Measurements from ENCODE around the gene FBF1. TPM values are rescaled to one million over a fixed set of nuclear protein-coding genes. Genes with fewer than 3 reads are reported as not detected.

FBF1 gene
- total and polyA plus RNA-seq, 2 of the 8 experiments (the other 6 are each of a cell fraction or from before 2014, with no cell fraction given): 8.1 to 13.1 TPM

- Histone ChIP-seq H2BK5ac (ENCODE audit: low read depth, low read length) (no peak overlapping the region), H3K14ac (ENCODE audit: insufficient read length) (no peak overlapping the region), H2BK15ac (ENCODE audit: low read length) (no peak overlapping the region), H3K79me1 (ENCODE audit: low read depth, low read length) (0 out of 2 replicates have a peak, but pooled peaks cover 6% of the 10 kb centered on the region), H3K4me2 (ENCODE audit: insufficient read depth in 1 of 2, low read depth in 2 of 2, low read length in 2 of 2) (no peak overlapping the region), H4K20me1 (replicated peaks in 1 of 2; ENCODE audit: control insufficient read depth in 1 of 2, insufficient read depth in 2 of 2, low read length in 2 of 2) (no peaks in the 10 kb centered on the region), H3K18ac (ENCODE audit: extremely low read depth, low read length) (no peak overlapping the region), H2BK12ac (ENCODE audit: low read depth, low read length) (no peak overlapping the region), H3K56ac (replicated peaks; ENCODE audit: insufficient read length, low read depth, low read length) (no peak overlapping the region), H3K23me2 (ENCODE audit: low read depth, low read length) (peaks cover 8% of the 10 kb centered on the region; the same call in 1 of the 2 replicates), H4K5ac (ENCODE audit: insufficient read length, low read depth, low read length) (no peak overlapping the region), H2AFZ (ENCODE audit: low read length) (no peak overlapping the region), H2BK20ac (ENCODE audit: low read length) (no peak overlapping the region), H3K4me1 (replicated peaks in 1 of 4; ENCODE audit: control insufficient read depth in 3 of 4, insufficient read depth in 4 of 4, low read length in 3 of 4) (peaks cover 7 to 18% (median 13%) of the 10 kb centered on the region in 4 experiments), H3K9me3 (ENCODE audit: insufficient read depth in 2 of 2, low read depth in 1 of 2, low read length in 1 of 2) (no peaks in the 10 kb centered on the region), H2BK120ac (replicated peaks; ENCODE audit: low read depth, low read length) (peak overlapping the region; percentile 93), H3K4me3 (ENCODE audit: extremely low read depth in 1 of 4, insufficient read depth in 2 of 4, low read depth in 3 of 4, low read length in 4 of 4) (no peak overlapping the region), H4K91ac (replicated peaks; ENCODE audit: insufficient read length, low read length) (no peak overlapping the region), H4K8ac (ENCODE audit: extremely low read depth, insufficient read depth, low read length) (no peak overlapping the region), H3K79me2 (ENCODE audit: control insufficient read depth in 1 of 2, insufficient read depth in 2 of 2, low read length in 2 of 2) (peaks cover 0 to 35% of the 10 kb centered on the region in 2 experiments; a peak in 3 of 4 replicates), H3K9ac (replicated peaks in 1 of 4; ENCODE audit: extremely low read depth in 1 of 4, low read depth in 3 of 4, low read length in 3 of 4) (no peak overlapping the region), H3K36me3 (ENCODE audit: control insufficient read depth in 2 of 4, insufficient read depth in 4 of 4, low read length in 3 of 4) (peaks cover 0 to 7% (median 0%) of the 10 kb centered on the region in 4 experiments; a peak in 1 of 8 replicates), H2AK5ac (ENCODE audit: low read depth, low read length) (no peak overlapping the region), H3K27ac (ENCODE audit: low read depth, low read length) (no peak overlapping the region), H3K4ac (replicated peaks; ENCODE audit: insufficient read length, low read depth, low read length) (no peak overlapping the region), H3K27me3 (replicated peaks in 1 of 4; ENCODE audit: control insufficient read depth in 3 of 4, extremely low read depth in 1 of 4, insufficient read depth in 3 of 4, low read length in 3 of 4) (no peaks in the 10 kb centered on the region), H3K23ac (ENCODE audit: insufficient read length) (no peak overlapping the region)
- no peak for TF ChIP-seq RXRA (IDR thresholded peaks at IDR 0.05; ENCODE audit: insufficient read depth, low read depth, low read length)
- no peak for TF ChIP-seq RNF2 (IDR thresholded peaks at IDR 0.05; ENCODE audit: borderline replicate concordance, low read depth, low read length, missing control alignments, poor library complexity, severe bottlenecking)
- no peak for TF ChIP-seq CTBP2 (IDR thresholded peaks at IDR 0.05; ENCODE audit: borderline replicate concordance, insufficient read depth, insufficient read length, low read length)
- TF ChIP-seq, protein P1, sequence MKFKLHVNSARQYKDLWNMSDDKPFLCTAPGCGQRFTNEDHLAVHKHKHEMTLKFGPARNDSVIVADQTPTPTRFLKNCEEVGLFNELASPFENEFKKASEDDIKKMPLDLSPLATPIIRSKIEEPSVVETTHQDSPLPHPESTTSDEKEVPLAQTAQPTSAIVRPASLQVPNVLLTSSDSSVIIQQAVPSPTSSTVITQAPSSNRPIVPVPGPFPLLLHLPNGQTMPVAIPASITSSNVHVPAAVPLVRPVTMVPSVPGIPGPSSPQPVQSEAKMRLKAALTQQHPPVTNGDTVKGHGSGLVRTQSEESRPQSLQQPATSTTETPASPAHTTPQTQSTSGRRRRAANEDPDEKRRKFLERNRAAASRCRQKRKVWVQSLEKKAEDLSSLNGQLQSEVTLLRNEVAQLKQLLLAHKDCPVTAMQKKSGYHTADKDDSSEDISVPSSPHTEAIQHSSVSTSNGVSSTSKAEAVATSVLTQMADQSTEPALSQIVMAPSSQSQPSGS (IDR thresholded peaks at IDR 0.05; ENCODE audit: low read length): no peak
- WGBS, 2 experiments (ENCODE audit: extremely low coverage in 1 of 2, insufficient coverage in 1 of 2, insufficient read length in 1 of 2, insufficient replicate concordance in 2 of 2, low coverage in 1 of 2, low lambda C conversion rate in 2 of 2, missing lambda C conversion rate in 1 of 2): 92% methylated on average over 7 of the region's 7 CpGs; no CpG with 5 or more reads in 1 of the 2 experiments
- no peak for DNase-seq (ENCODE audit: low read depth in 1 of 2, low spot score in 2 of 2)
- POLR2A ChIA-PET (ENCODE audit: partially characterized antibody): interaction anchor here (0.9 to 1.7 kb wide), 4 partner anchors 15 to 122 kb away, joined by 3 to 6 read pairs (median 4); partner anchors contain the start of gene EXOC7
- CTCF ChIA-PET (ENCODE audit: partially characterized antibody): interaction anchor here (0.6 to 1.8 kb wide), 5 partner anchors 19 to 231 kb away, joined by 3 to 12 read pairs (median 3); partner anchors contain the start of gene CDK3
- no peak for FAIRE-seq
These were observed 40.3 kb upstream of the FBF1 start for GRCh38 chr17:75981019-75981615.
